GM18526 (cell line): ENCODE measurements around the gene PRAMEF20.
"Not testable (repeated sequence)": the region's sequence is repeated elsewhere in the genome, so short reads cannot be mapped to it uniquely, and the experiment has no call there.

Source experiments
- POLR2A ChIP-seq: IDR thresholded peaks from 3 replicates; pipeline ENCODE4 v1.6.1; 2011; ENCODE audit not compliant: insufficient read length; ENCODE audit errors: extremely low read depth

Gene PRAMEF20

DNA sequence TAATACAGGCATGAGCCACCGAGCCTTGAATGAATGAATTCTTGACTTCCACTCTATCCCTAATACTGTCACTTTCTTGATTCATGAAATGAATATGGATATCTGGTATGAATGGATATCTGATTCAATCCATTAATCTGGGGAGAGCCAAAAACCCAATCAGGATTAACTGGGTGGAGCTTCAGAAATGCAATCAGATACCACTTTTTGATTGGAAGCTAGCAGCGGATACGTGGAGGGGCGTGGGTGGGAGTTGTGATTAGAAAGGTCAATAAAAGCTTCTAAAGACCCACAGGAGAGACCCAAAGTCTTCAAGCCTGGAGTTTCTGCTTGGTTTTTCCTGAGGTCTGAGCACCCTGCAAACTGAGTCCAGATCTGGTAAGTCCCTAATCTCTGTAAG is at the start of gene PRAMEF20:
PRAMEF20 (plus strand) TSS at position 301 of the 400 bp plus-strand sequence. CDS start 5,905 bp downstream, outside the sequence.
- not testable (repeated sequence) for TF ChIP-seq POLR2A

DNA sequence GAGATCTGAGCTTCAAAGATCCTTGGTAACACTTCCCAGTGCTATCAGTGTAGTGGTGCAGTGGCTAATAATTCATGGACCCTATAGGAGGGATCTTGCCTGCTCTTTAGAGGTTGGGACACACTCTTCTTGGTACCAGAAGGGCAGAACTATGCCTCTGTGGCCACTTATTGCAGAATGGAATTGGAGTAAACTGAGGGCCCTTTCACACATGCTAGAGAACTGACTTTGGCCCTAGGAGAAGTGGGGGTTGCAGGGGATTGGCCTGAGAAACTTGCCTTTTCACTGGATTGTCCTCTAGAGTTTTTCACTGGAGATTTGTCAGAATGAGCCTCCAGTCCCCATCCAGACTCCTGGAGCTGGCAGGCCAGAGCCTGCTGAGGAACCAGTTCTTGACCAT is 20.9 kb upstream of the PRAMEF20 start, which contains the start of gene PRAMEF17:
PRAMEF17 (plus strand) TSS at position 301 of the 400 bp plus-strand sequence; CDS start at position 327, 26 bp downstream.
- TF ChIP-seq POLR2A = not testable (repeated sequence)

DNA sequence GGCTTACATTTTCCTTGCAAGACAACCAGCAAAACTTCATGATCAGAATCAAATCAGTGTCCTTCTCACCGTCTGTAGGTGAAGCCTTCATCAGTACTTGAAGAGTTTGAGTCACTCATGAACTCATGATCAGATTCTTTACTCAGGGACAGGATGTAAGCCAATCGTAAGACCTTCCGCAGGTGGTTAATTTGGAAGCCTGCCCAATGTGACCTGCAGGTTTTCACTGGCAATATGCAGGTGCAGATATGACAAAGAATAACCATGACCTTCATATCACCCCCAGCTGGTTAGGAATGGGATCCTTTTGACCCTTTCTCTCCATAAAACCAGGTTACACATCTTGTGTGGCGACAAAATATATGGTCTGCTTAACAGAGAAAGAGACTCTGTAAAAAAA is 2.4 kb upstream of the PRAMEF20 start:
- TF ChIP-seq POLR2A = no peak

DNA sequence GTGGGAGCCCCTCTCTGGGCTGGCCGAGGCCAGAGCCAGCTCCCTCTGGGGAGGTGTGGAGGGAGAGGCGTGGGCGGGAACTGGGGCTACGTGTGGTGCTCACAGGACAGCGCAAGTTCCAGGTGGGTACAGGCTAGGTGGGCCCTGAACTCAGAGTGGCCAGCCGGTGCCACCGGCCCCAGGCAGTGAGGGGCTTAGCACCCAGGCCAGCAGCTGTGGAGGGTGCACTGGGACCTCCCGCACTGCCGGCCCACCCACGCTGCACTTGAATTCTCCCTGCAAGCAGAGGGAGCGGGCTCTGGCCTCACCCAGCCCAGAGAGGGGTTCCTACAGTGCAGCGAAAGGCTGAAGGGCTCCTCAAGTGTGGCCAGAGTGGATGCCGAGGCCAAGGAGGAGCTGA is 20.2 kb downstream of the PRAMEF20 start:
- TF ChIP-seq POLR2A = no peak

DNA sequence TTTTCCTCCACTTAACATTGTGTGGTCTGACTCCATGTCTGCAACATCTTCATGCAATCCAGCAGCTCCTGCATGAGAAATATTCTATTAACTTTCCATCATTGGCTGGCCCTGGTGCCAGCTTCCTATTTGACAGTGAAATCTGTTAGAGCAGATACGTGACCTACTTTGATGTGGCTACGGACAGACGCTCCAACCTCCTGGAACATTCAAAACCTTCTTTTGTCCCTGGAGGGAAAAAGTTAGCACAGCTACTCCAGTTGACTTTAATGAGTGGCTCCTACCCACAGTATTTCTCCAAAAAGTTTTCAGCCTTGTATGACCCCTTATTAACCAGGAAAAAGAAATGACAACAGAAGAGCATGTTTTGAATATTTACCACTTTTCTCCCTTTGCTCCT is 22.0 kb downstream of the PRAMEF20 start:
- no peak for TF ChIP-seq POLR2A

DNA sequence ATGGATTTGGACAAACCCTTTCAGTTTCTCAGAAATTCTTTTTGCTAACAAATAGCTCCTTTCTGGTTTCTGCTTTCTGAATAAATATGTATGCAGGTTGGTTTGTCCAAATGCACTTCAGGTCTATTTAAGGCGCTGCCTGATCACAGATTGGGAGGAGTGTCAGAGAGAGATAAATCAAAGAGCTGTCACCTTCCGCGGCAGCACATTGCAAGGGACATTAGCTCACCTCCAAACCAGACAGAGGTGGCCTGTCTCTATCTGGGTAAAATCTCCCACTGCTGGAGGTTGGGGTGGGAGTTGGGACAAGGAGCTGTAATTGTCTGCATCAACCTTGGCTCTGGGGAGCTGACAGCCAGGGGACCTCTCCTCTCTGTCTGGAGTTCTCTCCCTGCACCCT is 25.2 kb downstream of the PRAMEF20 start:
- TF ChIP-seq POLR2A = no peak

DNA sequence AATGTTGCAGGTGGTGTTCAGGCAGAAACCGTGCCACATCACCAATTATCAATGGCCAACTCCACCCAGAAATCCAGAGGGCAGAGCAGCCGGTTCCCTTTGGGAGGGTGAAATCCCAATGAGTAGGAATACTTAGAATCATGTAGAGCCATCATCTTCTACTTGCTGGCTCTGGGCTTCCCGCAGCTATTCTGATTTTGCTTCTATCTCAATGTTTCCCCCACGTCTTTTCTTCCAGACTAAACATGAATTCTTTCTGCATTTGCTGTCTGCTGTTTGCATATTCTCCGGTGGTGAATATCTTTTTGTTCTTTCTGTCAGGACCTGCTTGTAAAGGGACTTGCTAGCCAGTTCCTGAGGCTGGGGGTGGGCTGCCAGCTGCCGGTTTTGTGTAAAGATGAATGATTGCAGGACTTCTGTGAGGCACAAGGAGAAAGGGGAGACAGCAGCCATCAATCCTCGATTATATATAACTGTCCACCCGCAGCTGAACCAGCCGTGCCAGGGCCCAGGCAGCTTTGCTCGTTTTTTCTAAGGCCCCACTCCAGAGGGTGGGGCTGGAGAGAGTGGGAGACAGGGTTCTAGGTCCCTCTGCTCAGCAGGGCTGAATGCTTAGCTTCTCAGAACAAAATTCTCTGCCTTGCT is 33.2 kb downstream of the PRAMEF20 start:
- TF ChIP-seq POLR2A = no peak

DNA sequence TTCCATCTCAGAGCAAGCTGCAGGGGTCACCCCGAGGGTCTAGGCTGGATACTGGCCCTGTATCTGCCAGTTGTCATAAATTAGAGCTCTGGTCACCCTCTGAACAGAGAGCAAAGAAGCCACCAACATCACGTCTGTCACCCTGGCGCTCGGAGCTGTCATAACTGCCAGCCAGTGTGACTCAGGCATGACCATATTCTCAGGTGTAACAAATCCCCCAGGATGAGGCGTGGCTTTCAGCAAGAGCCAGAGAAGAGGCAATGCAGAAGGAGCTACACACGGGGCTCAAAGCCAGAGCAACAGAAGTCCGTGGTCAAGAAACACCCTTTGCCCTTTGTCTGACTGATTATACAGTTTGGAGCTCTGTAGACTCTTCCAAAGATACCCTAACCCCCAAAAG is 40.0 kb downstream of the PRAMEF20 start:
- TF ChIP-seq POLR2A = no peak

DNA sequence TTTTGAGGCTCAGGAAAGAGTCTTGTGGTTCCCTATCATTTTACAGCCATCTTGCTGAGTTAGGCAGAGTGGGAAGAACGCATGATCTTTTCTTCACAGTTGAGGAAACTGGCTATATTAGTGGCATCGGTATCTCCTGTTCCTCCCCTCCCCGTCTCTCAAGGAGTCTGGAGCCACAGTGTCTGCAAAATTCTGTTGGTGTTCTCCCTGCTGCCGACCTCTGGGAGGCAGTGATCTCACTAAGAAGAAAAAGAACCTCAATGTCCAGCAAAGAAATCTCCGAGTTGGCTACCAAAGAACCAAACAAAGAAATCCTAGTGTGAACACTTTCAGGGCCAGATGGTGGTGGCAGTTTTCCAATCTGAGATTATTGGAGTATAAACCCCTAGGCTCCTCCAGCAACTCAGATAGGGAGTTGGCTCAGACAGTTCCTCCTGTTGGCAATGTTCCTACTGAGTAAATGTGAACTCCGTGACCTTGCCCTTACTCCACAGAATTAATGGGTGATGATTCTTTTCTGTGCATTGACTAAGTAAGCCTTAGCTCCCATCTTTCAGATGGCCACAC is 41.2 kb downstream of the PRAMEF20 start:
- TF ChIP-seq POLR2A = no peak

DNA sequence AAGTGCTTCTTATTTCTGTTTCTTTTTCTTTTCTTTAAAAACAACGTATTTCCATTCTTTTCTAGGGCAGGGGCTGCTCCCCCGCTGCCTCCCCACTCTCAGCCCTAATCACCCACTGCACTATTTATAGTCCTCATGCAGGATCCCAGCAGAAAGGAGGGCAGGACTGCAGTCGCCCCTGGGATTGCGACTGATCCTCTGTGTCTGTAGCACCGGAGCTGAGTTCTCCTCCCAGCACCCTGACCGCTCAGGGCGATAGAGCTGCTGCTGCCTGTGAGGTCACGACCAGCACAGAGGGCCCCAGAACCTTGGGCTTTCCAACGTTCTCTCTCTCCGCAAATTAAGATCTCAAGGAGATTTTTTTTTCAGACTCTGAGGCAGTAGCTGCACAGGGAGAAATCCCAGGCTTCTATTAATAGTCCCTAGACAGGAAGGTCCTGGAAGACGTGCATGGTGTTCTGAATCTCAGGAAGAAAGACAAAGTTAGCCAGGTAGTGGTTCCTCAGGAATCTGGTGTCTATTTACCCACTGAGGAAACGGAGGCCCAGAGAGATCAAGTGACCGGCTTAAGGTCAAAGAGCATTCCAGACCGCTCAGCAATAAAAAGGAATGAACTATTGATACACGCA is 46.8 kb downstream of the PRAMEF20 start:
- no peak for TF ChIP-seq POLR2A

DNA sequence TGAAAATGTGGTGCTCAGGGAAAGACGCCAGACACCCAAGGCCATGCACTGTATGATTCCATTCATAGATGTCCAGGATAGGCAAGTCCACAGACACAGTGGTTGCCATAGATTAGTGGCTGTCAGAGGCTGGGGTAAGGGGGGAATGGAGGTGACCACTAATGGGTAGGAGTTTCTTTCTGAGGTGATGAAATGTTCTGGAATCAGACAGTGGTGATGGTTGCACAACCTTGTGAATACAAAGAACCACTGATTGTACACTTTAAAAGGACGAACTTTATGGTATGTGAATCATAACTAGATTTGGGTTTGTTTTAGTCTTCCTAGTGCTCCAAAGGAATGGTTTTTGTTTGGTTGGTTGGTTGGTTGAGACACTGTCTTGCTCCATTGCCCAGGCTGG is 51.7 kb downstream of the PRAMEF20 start:
- no peak for TF ChIP-seq POLR2A

DNA sequence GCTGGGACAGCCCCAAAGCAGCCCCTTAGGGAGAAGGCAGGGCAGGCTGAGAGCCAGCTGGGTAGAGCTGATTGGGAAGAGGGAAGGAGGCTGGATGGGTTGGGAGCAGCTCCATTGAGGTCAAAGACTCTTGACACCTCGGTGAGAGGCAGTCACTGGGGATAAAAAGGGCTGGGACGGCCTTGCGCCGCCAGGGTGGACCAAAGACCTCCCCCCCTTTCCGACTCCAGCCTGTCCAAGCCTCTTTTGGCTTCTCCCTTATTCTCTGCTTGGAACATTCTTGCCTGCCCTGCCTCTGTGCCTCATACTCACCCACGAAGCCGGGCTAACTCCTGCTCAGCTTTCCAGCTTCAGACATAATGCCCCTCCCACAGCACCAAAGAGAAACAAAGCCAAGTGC is 52.4 kb downstream of the PRAMEF20 start:
- no peak for TF ChIP-seq POLR2A

DNA sequence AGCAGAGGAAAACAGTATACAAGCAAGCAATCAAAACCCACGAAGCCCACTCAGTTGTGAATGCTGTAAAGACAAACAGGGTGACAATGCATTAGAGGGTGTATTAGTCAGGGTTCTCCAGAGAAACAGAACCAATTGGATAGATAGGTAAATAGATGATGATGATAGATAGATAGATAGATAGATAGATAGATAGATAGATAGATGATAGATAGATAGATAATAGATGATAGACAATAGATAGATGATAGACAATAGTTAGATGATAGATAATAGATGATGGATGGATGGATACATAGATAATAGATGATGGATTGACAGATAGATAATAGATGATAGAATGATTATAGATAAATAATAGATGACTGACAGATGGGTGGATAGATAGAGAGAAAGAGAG is 55.3 kb downstream of the PRAMEF20 start:
- TF ChIP-seq POLR2A = no peak

DNA sequence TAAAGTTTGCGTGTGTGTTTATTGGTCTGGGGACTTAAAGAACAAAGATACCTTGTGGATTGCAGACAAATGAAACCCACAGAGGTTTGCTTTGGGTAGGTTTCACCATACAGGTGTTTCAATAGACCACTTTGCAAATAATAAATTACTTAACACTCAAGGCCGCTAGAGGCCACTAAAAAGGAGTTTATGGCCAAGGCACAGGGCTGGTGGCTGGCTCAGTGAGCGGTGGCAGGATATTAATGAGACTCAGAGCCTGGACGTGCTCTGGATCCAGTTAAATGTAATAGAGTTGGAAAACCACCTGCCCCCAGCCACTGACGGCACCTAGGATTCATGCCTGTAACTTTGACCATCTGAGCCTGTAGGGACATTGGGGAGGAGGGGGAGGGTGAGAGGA is 59.1 kb downstream of the PRAMEF20 start:
- TF ChIP-seq POLR2A = no peak
